HepG2 (cell line): ENCODE measurements around the gene VRK1. TPM values are rescaled to one million over a fixed set of nuclear protein-coding genes. Genes with fewer than 3 reads are reported as not detected.

Source experiments
- ATAC-seq: fragments of 200-7000 bp; cut with Tn5 transposase; 3 replicates; pipeline ENCODE4 v1.9.1; 2020; ENCODE audit warnings: mild to moderate bottlenecking, moderate library complexity
- BruUV-seq: library from RNA; stranded (reverse); fragments of 400-500 nt; replicated peaks from 2 replicates; lab custom pipeline; 2021; lab: Mats Ljungman, UMichigan
- CTCF ChIA-PET: fragments of 300-600 bp; formaldehyde crosslinking; extraction: SDS; loops from one replicate; lab custom pipeline; 2021; ENCODE audit warnings: low total read pairs, inconsistent platforms, low intra/inter-chr PET ratio; lab: Yijun Ruan, JAX
- POLR2A ChIA-PET: fragments of 350-600 bp; sonication (Branson Sonifier 250); formaldehyde crosslinking; loops from one replicate; lab custom pipeline; 2020; ENCODE audit warnings: antibody characterized with exemption, inconsistent platforms; lab: Yijun Ruan, JAX
- DNase-seq: peaks from one replicate; pipeline ENCODE4 v3.0.0-alpha.2; 2015; ENCODE audit warnings: low spot score
- FAIRE-seq: peaks from 3 replicates; lab custom pipeline; 2011; peaks lifted over from hg19 to GRCh38; lab: Jason Lieb, UNC
- H2AFZ ChIP-seq: one replicate; pipeline ENCODE4 v1.6.1; 2011; ENCODE audit warnings: low read length, inconsistent platforms
- H3K27ac ChIP-seq: fragments of 300-600 bp; 3 replicates; pipeline ENCODE4 v1.8.0; 2011; ENCODE audit warnings: mixed run types, mild to moderate bottlenecking, mixed read lengths, low read length, inconsistent platforms; ENCODE audit not compliant: insufficient read depth; ENCODE audit errors: extremely low read length
- H3K27me3 ChIP-seq, 2 experiments: fragments of 200-600 bp in 1 of 2; 2 replicates in 1 of 2; 3 replicates in 1 of 2; pipeline versions ENCODE4 v1.6.0 to v1.8.0; 2011; ENCODE audit warnings: low read length in 2 of 2, mild to moderate bottlenecking in 2 of 2, moderate library complexity in 2 of 2, inconsistent platforms in 1 of 2; ENCODE audit not compliant: insufficient read depth in 2 of 2, control insufficient read depth in 1 of 2
- H3K36me3 ChIP-seq, 2 experiments: fragments of 200-600 bp in 1 of 2; replicated peaks in 1 of 2; 2 replicates in 1 of 2; 3 replicates in 1 of 2; pipeline versions ENCODE4 v1.5.1 to v1.8.0; 2011; ENCODE audit warnings: low read length in 2 of 2, inconsistent platforms in 1 of 2; ENCODE audit not compliant: insufficient read depth in 2 of 2, control insufficient read depth in 1 of 2
- H3K4me1 ChIP-seq: 2 replicates; pipeline ENCODE4 v1.5.1; 2012; ENCODE audit warnings: low read length, inconsistent platforms; ENCODE audit not compliant: insufficient read depth
- H3K4me2 ChIP-seq: 2 replicates; pipeline ENCODE4 v1.6.0; 2011; ENCODE audit warnings: low read depth, low read length, inconsistent platforms
- H3K4me3 ChIP-seq, 3 experiments: fragments of 200-600 bp in 1 of 3; sonication (generic), shearing (Covaris generic) in 1 of 3; replicated peaks in 1 of 3; 2 replicates each; pipeline ENCODE4 v1.5.1; 2011 to 2016; ENCODE audit warnings: low read length in 3 of 3, inconsistent platforms in 2 of 3, low read depth in 2 of 3, mild to moderate bottlenecking in 2 of 3, control low read depth in 1 of 3, mixed read lengths in 1 of 3; ENCODE audit not compliant: insufficient read depth in 1 of 3
- H3K79me2 ChIP-seq: one replicate; pipeline ENCODE4 v1.6.1; 2011; ENCODE audit warnings: low read length, inconsistent platforms; ENCODE audit not compliant: insufficient read depth
- H3K9ac ChIP-seq: 2 replicates; pipeline ENCODE4 v1.6.0; 2011; ENCODE audit warnings: mild to moderate bottlenecking, low read depth, low read length, inconsistent platforms; ENCODE audit not compliant: insufficient read depth
- H3K9me3 ChIP-seq: 2 replicates; pipeline ENCODE4 v1.5.1; 2012; ENCODE audit warnings: mild to moderate bottlenecking, low read length
- H4K20me1 ChIP-seq: 2 replicates; pipeline ENCODE4 v1.6.0; 2011; ENCODE audit warnings: inconsistent platforms, mild to moderate bottlenecking, low read length, moderate library complexity; ENCODE audit not compliant: insufficient read depth
- ATF6 ChIP-seq: sonication (generic); formaldehyde crosslinking; conservative IDR thresholded peaks from 2 replicates; pipeline ENCODE4 v1.4.0; 2020; ENCODE audit warnings: missing genetic modification reagents
- BHLHE40 ChIP-seq: IDR thresholded peaks from 2 replicates; pipeline ENCODE4 v1.6.1; 2011; ENCODE audit warnings: low read length, improper control_type of control experiment
- DPF2 ChIP-seq: sonication (generic); formaldehyde crosslinking; IDR thresholded peaks from 2 replicates; pipeline ENCODE4 v1.4.0; 2020; ENCODE audit warnings: mild to moderate bottlenecking, low read depth, missing genetic modification reagents, borderline replicate concordance
- HES4 ChIP-seq: sonication (generic); formaldehyde crosslinking; IDR thresholded peaks from 2 replicates; pipeline ENCODE4 v1.9.0; 2021; ENCODE audit warnings: mild to moderate bottlenecking, missing genetic modification reagents, borderline replicate concordance
- JUND ChIP-seq: sonication (generic); formaldehyde crosslinking; IDR thresholded peaks from 2 replicates; pipeline ENCODE4 v1.8.0; 2022; ENCODE audit warnings: mild to moderate bottlenecking, missing genetic modification reagents
- KDM1A ChIP-seq: IDR thresholded peaks from 2 replicates; pipeline ENCODE4 v1.6.1; 2016; ENCODE audit warnings: missing compliant biosample characterization
- POLR2G ChIP-seq: fragments of 200-400 bp; formaldehyde crosslinking; IDR thresholded peaks from 2 replicates; pipeline ENCODE4 v1.6.1; 2018; ENCODE audit warnings: mild to moderate bottlenecking, low read depth, low read length, moderate library complexity
- TAF15 ChIP-seq: fragments of 200-400 bp; formaldehyde crosslinking; IDR thresholded peaks from one replicate; pipeline ENCODE4 v1.6.1; 2018; ENCODE audit warnings: mild to moderate bottlenecking, low read depth, low read length; ENCODE audit not compliant: poor library complexity, severe bottlenecking
- TGIF2 ChIP-seq: IDR thresholded peaks from 2 replicates; pipeline ENCODE4 v1.6.1; 2016; ENCODE audit warnings: control low read depth, missing compliant biosample characterization
- ZBTB14 ChIP-seq: sonication (generic); formaldehyde crosslinking; IDR thresholded peaks from 2 replicates; pipeline ENCODE4 v1.4.0; 2020; ENCODE audit warnings: missing genetic modification reagents
- ZMYM3 ChIP-seq: sonication (generic); formaldehyde crosslinking; IDR thresholded peaks from 2 replicates; pipeline ENCODE4 v1.5.1; 2020; ENCODE audit warnings: mild to moderate bottlenecking, missing genetic modification reagents
- ZNF3 ChIP-seq: IDR thresholded peaks from 2 replicates; pipeline ENCODE4 v1.7.0; 2017; ENCODE audit warnings: inconsistent platforms
- ZNF484 ChIP-seq: sonication (generic); formaldehyde crosslinking; IDR thresholded peaks from 2 replicates; pipeline ENCODE4 v1.5.1; 2020; ENCODE audit warnings: mild to moderate bottlenecking, low read depth, missing genetic modification reagents, borderline replicate concordance
- ZNF510 ChIP-seq: sonication (generic); formaldehyde crosslinking; IDR thresholded peaks from 2 replicates; pipeline ENCODE4 v1.4.0; 2020; ENCODE audit warnings: low read depth, mild to moderate bottlenecking, missing genetic modification reagents
- ZNF639 ChIP-seq: conservative IDR thresholded peaks from 2 replicates; pipeline ENCODE4 v1.6.1; 2018; ENCODE audit warnings: missing genetic modification reagents
- ZZZ3 ChIP-seq: sonication (generic); formaldehyde crosslinking; IDR thresholded peaks from 2 replicates; pipeline ENCODE4 v1.4.0; 2020; ENCODE audit warnings: missing genetic modification reagents, mild to moderate bottlenecking, borderline replicate concordance
- WGBS: methylation state at CpG from one replicate; pipeline ENCODE4 v1.1.6; 2017; ENCODE audit warnings: low lambda C conversion rate; 5-methylcytosine and 5-hydroxymethylcytosine counted together
- in situ Hi-C: cut with HindIII; loops from 2 replicates; pipeline ENCODE4 v1.10.0; 2017; ENCODE audit warnings: low pct_unique_long_range_greater_than_20kb; ENCODE audit not compliant: extremely low pct_ligation_motif_present
- intact Hi-C: fragments of 100-400 bp; cut with micrococcal nuclease; formaldehyde crosslinking; loops from one replicate; pipeline ENCODE4 v1.10.0; 2022; ENCODE audit not compliant: unreplicated experiment
- polyA plus RNA-seq, 8 experiments: library from polyadenylated mRNA; depleted of rRNA in 3 of 8; stranded (reverse) in 7 of 8; unstranded in 1 of 8; fragments of >200 nt; fragmentation: Illumina TruSeq in 4 of 8; extraction: Trizol in 4 of 8; gene quantifications; 2 replicates each; pipeline versions ENCODE4 v1.2.1 to v1.2.3, GENCODE V29; 2011 to 2016; ENCODE audit warnings: low read depth in 4 of 8, missing spikeins in 1 of 8, mixed read lengths in 1 of 8; ENCODE audit not compliant: insufficient read depth in 1 of 8
- total RNA-seq, 5 experiments: library from RNA; depleted of rRNA; stranded (reverse); fragments of >200 nt; fragmentation: Illumina TruSeq; extraction: Trizol; gene quantifications; 2 replicates each; pipeline ENCODE4 v1.2.3, GENCODE V29; 2016; ENCODE audit warnings: low read depth in 1 of 5

The VRK1 gene
- total and polyA plus RNA-seq, 2 of the 13 experiments (the other 11 are each of a cell fraction or from before 2014, with no cell fraction given): 7.9 to 51.3 TPM

- no peaks in the 10 kb centered on the region for H3K9me3 ChIP-seq
- H3K27ac ChIP-seq: no peak overlapping the region
- CTCF ChIA-PET: no interaction called here
- H3K79me2 ChIP-seq: no peaks in the 10 kb centered on the region
- intact Hi-C loops (no loop called here), in situ Hi-C loops (no loop called here)
- BruUV-seq: no TSS peak
- POLR2A ChIA-PET: no interaction called here
- no peaks in the 10 kb centered on the region for H4K20me1 ChIP-seq
- DNase-seq: no peak
- H3K4me2 ChIP-seq: no peak overlapping the region
- no peak overlapping the region for H2AFZ ChIP-seq
- H3K27me3 ChIP-seq: peaks cover 0 to 7% of the 10 kb centered on the region in 2 experiments; a peak in 2 of 5 replicates
- H3K4me1 ChIP-seq: peaks cover 11% of the 10 kb centered on the region
- FAIRE-seq: no peak
- no peak overlapping the region for H3K4me3 ChIP-seq
- no peak for ATAC-seq
- no peaks in the 10 kb centered on the region for H3K36me3 ChIP-seq
- no peak for TF ChIP-seq ZNF639 (CRISPR knock-in tag)
- TF ChIP-seq ZNF484 (CRISPR knock-in tag): no peak
- no peak for TF ChIP-seq POLR2G
- no peak for TF ChIP-seq ZNF510 (CRISPR knock-in tag)
- no peak overlapping the region for H3K9ac ChIP-seq
- 3% methylated on average over 7 of the region's 7 CpGs for whole genome bisulfite sequencing
Measured at GRCh38 chr14:96792591-96792990, 4.6 kb upstream of the VRK1 start.

GRCh38 chr14:96793547-96793946 is 3.6 kb upstream of the VRK1 start:
- DNase-seq (no peak), ATAC-seq (no peak), FAIRE-seq (no peak)
- Histone ChIP-seq H3K27me3 (peaks cover 0 to 1% of the 10 kb centered on the region in 2 experiments; a peak in 2 of 5 replicates), H3K79me2 (peaks cover 9% of the 10 kb centered on the region), H4K20me1 (no peaks in the 10 kb centered on the region), H3K27ac (no peak overlapping the region), H3K9ac (no peak overlapping the region), H3K4me1 (peaks cover 16% of the 10 kb centered on the region), H3K9me3 (no peaks in the 10 kb centered on the region), H3K4me3 (no peak overlapping the region), H2AFZ (no peak overlapping the region), H3K4me2 (no peak overlapping the region), H3K36me3 (no peaks in the 10 kb centered on the region)
- 0% methylated on average over 6 of the region's 6 CpGs for WGBS
- intact Hi-C loops: no loop called here
- POLR2A ChIA-PET: no interaction called here
- CTCF ChIA-PET: no interaction called here
- no TSS peak for BruUV-seq
- in situ Hi-C loops: no loop called here
- TF ChIP-seq HES4 (CRISPR knock-in tag) (no peak), TAF15 (no peak), ATF6 (CRISPR knock-in tag) (no peak), JUND (CRISPR knock-in tag) (no peak), ZNF3 (CRISPR knock-in tag) (0 out of 2 replicates have a peak, but pooled peaks have one; percentile 44), ZMYM3 (peak; percentile 68), BHLHE40 (no peak), ZZZ3 (CRISPR knock-in tag) (no peak), DPF2 (CRISPR knock-in tag) (no peak), KDM1A (CRISPR knock-in tag) (0 out of 2 replicates have a peak, but pooled peaks have one; percentile 56), TGIF2 (CRISPR knock-in tag) (no peak), ZBTB14 (CRISPR knock-in tag) (no peak)
